Mesenteric fat pad (tissue), 1 donor: Measurements from ENCODE around the gene PACSIN2. TPM values are rescaled to one million over a fixed set of nuclear protein-coding genes. Genes with fewer than 3 reads are reported as not detected.
"Not testable (repeated sequence)": the region's sequence is repeated elsewhere in the genome, so short reads cannot be mapped to it uniquely, and the experiment has no call there.

ENCODE experiments used
- DNase-seq: peaks from one replicate; pipeline ENCODE4 v3.0.0-alpha.2; 2020; ENCODE audit warnings: low spot score
- total RNA-seq: library from RNA; stranded (reverse); fragmentation: NEBNext Ultra II Directional; extraction: Animal tissue kit (Norgen Biotek cat#: 25700); gene quantifications from one replicate; pipeline ENCODE4 v1.2.1, GENCODE V29; 2021
- donor health status: DM: yes; HTN: yes; CAD: no.

PACSIN2 gene
- total RNA-seq, 1 donor from 2014 or later: 52.2 TPM

GRCh38 chr22:42928969-42929837, 85.7 kb downstream of the PACSIN2 start:
- DNase-seq: peak; percentile 72

GRCh38 chr22:42927966-42928365, 87.0 kb downstream of the PACSIN2 start:
- no peak for DNase-seq

- DNase-seq: no peak
These were observed 88.2 kb downstream of the PACSIN2 start for GRCh38 chr22:42926768-42927167.

GRCh38 chr22:42926104-42926503, 88.8 kb downstream of the PACSIN2 start:
- no peak for DNase-seq

- no peak for DNase-seq
These were observed 89.4 kb downstream of the PACSIN2 start for GRCh38 chr22:42925598-42925997.

GRCh38 chr22:42925031-42925430, 89.9 kb downstream of the PACSIN2 start:
- not testable (repeated sequence) for DNase-seq

- DNase-seq: no peak
These were observed 90.5 kb downstream of the PACSIN2 start for GRCh38 chr22:42924436-42924835.

- DNase-seq: no peak
These were observed 92.4 kb downstream of the PACSIN2 start for GRCh38 chr22:42922374-42923191.

GRCh38 chr22:42920101-42920820, 94.7 kb downstream of the PACSIN2 start:
- DNase-seq: no peak

GRCh38 chr22:42919199-42919598, 95.8 kb downstream of the PACSIN2 start:
- DNase-seq: no peak

GRCh38 chr22:42918500-42918899, 96.4 kb downstream of the PACSIN2 start:
- no peak for DNase-seq

GRCh38 chr22:42917358-42917757, 97.6 kb downstream of the PACSIN2 start:
- DNase-seq: not testable (repeated sequence)

- no peak for DNase-seq
These were observed 98.8 kb downstream of the PACSIN2 start for GRCh38 chr22:42915980-42916765.

GRCh38 chr22:42914511-42915076, 100.4 kb downstream of the PACSIN2 start:
- no peak for DNase-seq

GRCh38 chr22:42913874-42914510, 101.0 kb downstream of the PACSIN2 start:
- DNase-seq: no peak

- no peak for DNase-seq
These were observed 102.9 kb downstream of the PACSIN2 start for GRCh38 chr22:42912059-42912458.

GRCh38 chr22:42910221-42910942, 104.6 kb downstream of the PACSIN2 start:
- no peak for DNase-seq

GRCh38 chr22:42909363-42910058, 105.4 kb downstream of the PACSIN2 start:
- no peak for DNase-seq

- DNase-seq: no peak
These were observed 106.6 kb downstream of the PACSIN2 start for GRCh38 chr22:42908374-42908746.
